ENCODE data around the gene MAD1L1. TPM values are rescaled to one million over a fixed set of nuclear protein-coding genes. Genes with fewer than 3 reads are reported as not detected.

Gene MAD1L1
- total RNA-seq, 1 experiment from 2014 or later = 50.8 TPM

GRCh38 chr7:2217716-2218443 is 14.9 kb downstream of the MAD1L1 start:
- no peaks in the 10 kb centered on the region for H3K79me2 ChIP-seq (ENCODE audit: low read depth)
- ChIA-PET POLR2A (ENCODE audit: unreplicated experiment) (no interaction called here), CTCF (no interaction called here)
- H3F3A ChIP-seq (ENCODE audit: insufficient read depth, low read depth) = no peaks in the 10 kb centered on the region
- H3K4me1 ChIP-seq (replicated peaks; ENCODE audit: insufficient read depth) = no peaks in the 10 kb centered on the region
- no peak overlapping the region for H3K4me2 ChIP-seq
- intact Hi-C loops (cut with micrococcal nuclease; ENCODE audit: unreplicated experiment) = no loop called here
- no peak overlapping the region for H2AFZ ChIP-seq
- no TSS peak for BruUV-seq (replicated peaks)
- peaks cover 12% of the 10 kb centered on the region; the same call in 1 of the 2 replicates for H4K20me1 ChIP-seq (ENCODE audit: insufficient read depth)
- peaks cover 20% of the 10 kb centered on the region; the same call in 1 of the 2 replicates for H3K36me3 ChIP-seq (ENCODE audit: low read depth)
- H3K9me2 ChIP-seq (ENCODE audit: insufficient read depth) = no peaks in the 10 kb centered on the region
- no peak overlapping the region for H3K27ac ChIP-seq
- no peak for DNase-seq
- no peak overlapping the region for H3K4me3 ChIP-seq
- no peaks in the 10 kb centered on the region for H3K27me3 ChIP-seq (ENCODE audit: insufficient read depth, low read depth)
- TF ChIP-seq CTCF (conservative IDR thresholded peaks at IDR 0.05) (no peak), EZH2 (IDR thresholded peaks at IDR 0.05; ENCODE audit: low read depth) (no peak)
- no peaks in the 10 kb centered on the region for H3K9me3 ChIP-seq (ENCODE audit: insufficient read depth, low read depth)

- no peaks in the 10 kb centered on the region for H3K9me3 ChIP-seq (ENCODE audit: insufficient read depth, low read depth)
- intact Hi-C loops (cut with micrococcal nuclease; ENCODE audit: unreplicated experiment) = no loop called here
- H3K4me1 ChIP-seq (replicated peaks; ENCODE audit: insufficient read depth) = no peaks in the 10 kb centered on the region
- ChIA-PET POLR2A (ENCODE audit: unreplicated experiment) (no interaction called here), CTCF (no interaction called here)
- no peak overlapping the region for H3K4me2 ChIP-seq
- H3K36me3 ChIP-seq (ENCODE audit: low read depth) = peaks cover 20% of the 10 kb centered on the region; the same call in 1 of the 2 replicates
- no peaks in the 10 kb centered on the region for H3K79me2 ChIP-seq (ENCODE audit: low read depth)
- H3K4me3 ChIP-seq = no peak overlapping the region
- DNase-seq = no peak
- H3K27ac ChIP-seq = no peak overlapping the region
- peaks cover 12% of the 10 kb centered on the region; the same call in 1 of the 2 replicates for H4K20me1 ChIP-seq (ENCODE audit: insufficient read depth)
- H3F3A ChIP-seq (ENCODE audit: insufficient read depth, low read depth) = no peaks in the 10 kb centered on the region
- H3K9me2 ChIP-seq (ENCODE audit: insufficient read depth) = no peaks in the 10 kb centered on the region
- H3K27me3 ChIP-seq (ENCODE audit: insufficient read depth, low read depth) = no peaks in the 10 kb centered on the region
- no TSS peak for BruUV-seq (replicated peaks)
- no peak overlapping the region for H2AFZ ChIP-seq
- TF ChIP-seq EZH2 (IDR thresholded peaks at IDR 0.05; ENCODE audit: low read depth) (no peak), CTCF (conservative IDR thresholded peaks at IDR 0.05) (no peak)
Observed at GRCh38 chr7:2217206-2217605, 15.5 kb downstream of the MAD1L1 start.

- TF ChIP-seq CTCF (conservative IDR thresholded peaks at IDR 0.05) (no peak), EZH2 (IDR thresholded peaks at IDR 0.05; ENCODE audit: low read depth) (no peak)
- ChIA-PET POLR2A (ENCODE audit: unreplicated experiment) (no interaction called here), CTCF (no interaction called here)
- intact Hi-C loops (cut with micrococcal nuclease; ENCODE audit: unreplicated experiment) = no loop called here
- Histone ChIP-seq H3K4me1 (replicated peaks; ENCODE audit: insufficient read depth) (no peaks in the 10 kb centered on the region), H3K27me3 (ENCODE audit: insufficient read depth, low read depth) (no peaks in the 10 kb centered on the region), H2AFZ (no peak overlapping the region), H3K36me3 (ENCODE audit: low read depth) (peaks cover 16% of the 10 kb centered on the region; the same call in 1 of the 2 replicates), H3K79me2 (ENCODE audit: low read depth) (no peaks in the 10 kb centered on the region), H3F3A (ENCODE audit: insufficient read depth, low read depth) (no peaks in the 10 kb centered on the region), H4K20me1 (ENCODE audit: insufficient read depth) (peaks cover 12% of the 10 kb centered on the region; the same call in 1 of the 2 replicates), H3K4me2 (no peak overlapping the region), H3K9me3 (ENCODE audit: insufficient read depth, low read depth) (no peaks in the 10 kb centered on the region), H3K27ac (no peak overlapping the region), H3K9me2 (ENCODE audit: insufficient read depth) (no peaks in the 10 kb centered on the region), H3K4me3 (no peak overlapping the region)
- DNase-seq = no peak
- BruUV-seq (replicated peaks) = no TSS peak
Observed at GRCh38 chr7:2215851-2216250, 16.9 kb downstream of the MAD1L1 start.

All from PC-9 (cell line).